HCT116 (cell line): ENCODE results near the gene PITRM1. TPM values are rescaled to one million over a fixed set of nuclear protein-coding genes. Genes with fewer than 3 reads are reported as not detected.

Source experiments
- ATAC-seq: fragments of 200-7000 bp; cut with Tn5 transposase; 2 replicates; pipeline ENCODE4 v1.9.1; 2020; ENCODE audit warnings: mild to moderate bottlenecking, moderate library complexity
- BruUV-seq: library from RNA; stranded (reverse); fragments of 400-500 nt; replicated peaks from 2 replicates; lab custom pipeline; 2021; lab: Mats Ljungman, UMichigan
- CTCF ChIA-PET: fragments of 300-600 bp; sonication (Branson Sonifier 250); formaldehyde crosslinking; loops from one replicate; lab custom pipeline; 2021; ENCODE audit warnings: antibody characterized with exemption; lab: Charles Lee
- POLR2A ChIA-PET: fragments of 300-600, 350-600 bp; sonication (Branson Sonifier 250); formaldehyde crosslinking; loops from one replicate; lab custom pipeline; 2021; ENCODE audit warnings: antibody characterized with exemption; lab: Charles Lee
- RAD21 ChIA-PET, 2 experiments: fragments of 300-600 bp; sonication (Branson Sonifier 250); formaldehyde crosslinking; loops; one replicate each; lab custom pipeline; 2023; ENCODE audit warnings: low total read pairs in 2 of 2; ENCODE audit not compliant: uncharacterized antibody in 2 of 2, unreplicated experiment in 2 of 2, low non-redundant PET in 1 of 2; lab: Charles Lee
- DNase-seq: peaks from one replicate; pipeline ENCODE4 v3.0.0-alpha.2; 2010; ENCODE audit warnings: low read depth, low spot score
- H2AFZ ChIP-seq: fragments of 200-600 bp; shearing (Covaris generic), sonication (generic); 2 replicates; pipeline ENCODE4 v1.6.1; 2017; ENCODE audit warnings: low read depth, mixed run types, mixed read lengths, antibody characterized with exemption, low read length; ENCODE audit not compliant: poor library complexity, severe bottlenecking
- H3K27ac ChIP-seq: 2 replicates; pipeline ENCODE4 v1.5.1; 2012; ENCODE audit warnings: low read depth, low read length
- H3K27me3 ChIP-seq: fragments of 200-600 bp; sonication (generic); 2 replicates; pipeline ENCODE4 v1.6.1; 2016; ENCODE audit warnings: mixed run types, low read length, mixed read lengths; ENCODE audit not compliant: insufficient read depth
- H3K36me3 ChIP-seq, 2 experiments: fragments of 200-500 bp in 1 of 2; fragments of 200-600 bp in 1 of 2; sonication (Bioruptor generic) in 1 of 2; sonication (generic) in 1 of 2; 2 replicates each; pipeline versions ENCODE4 v1.5.1 to v1.6.1; 2014 to 2016; ENCODE audit warnings: low read length in 2 of 2, inconsistent platforms in 1 of 2, mixed read lengths in 1 of 2, mixed run types in 1 of 2; ENCODE audit not compliant: insufficient read depth in 2 of 2, control insufficient read depth in 1 of 2
- H3K4me1 ChIP-seq, 2 experiments: fragments of 200-600 bp in 1 of 2; sonication (generic) in 1 of 2; 2 replicates each; pipeline versions ENCODE4 v1.5.1 to v1.6.1; 2012 to 2017; ENCODE audit warnings: low read length in 2 of 2, inconsistent platforms in 1 of 2, mild to moderate bottlenecking in 1 of 2, mixed read lengths in 1 of 2, mixed run types in 1 of 2, moderate library complexity in 1 of 2; ENCODE audit not compliant: insufficient read depth in 2 of 2, control insufficient read depth in 1 of 2
- H3K4me2 ChIP-seq: fragments of 200-600 bp; sonication (generic); 2 replicates; pipeline ENCODE4 v1.6.1; 2017; ENCODE audit warnings: mixed run types, low read length, mixed read lengths
- H3K4me3 ChIP-seq, 2 experiments: fragments of 200-600 bp in 1 of 2; sonication (generic) in 1 of 2; replicated peaks in 1 of 2; 2 replicates each; pipeline ENCODE4 v1.5.1; 2011 to 2016; ENCODE audit warnings: low read length in 2 of 2, control low read depth in 1 of 2, low read depth in 1 of 2, mild to moderate bottlenecking in 1 of 2, mixed read lengths in 1 of 2, mixed run types in 1 of 2
- H3K79me2 ChIP-seq: fragments of 200-600 bp; sonication (generic); 2 replicates; pipeline ENCODE4 v1.6.1; 2017; ENCODE audit warnings: mild to moderate bottlenecking, mixed run types, low read length, moderate library complexity, mixed read lengths; ENCODE audit not compliant: insufficient read depth
- H3K9ac ChIP-seq: fragments of 200-600 bp; sonication (generic); 2 replicates; pipeline ENCODE4 v1.6.1; 2016; ENCODE audit warnings: low read length, mixed read lengths
- H3K9me2 ChIP-seq: fragments of 200-600 bp; sonication (generic), shearing (Covaris generic); 2 replicates; pipeline ENCODE4 v1.6.1; 2017; ENCODE audit warnings: mixed run types, mild to moderate bottlenecking, moderate library complexity; ENCODE audit not compliant: insufficient read depth
- H3K9me3 ChIP-seq, 2 experiments: fragments of 200-500 bp in 1 of 2; fragments of 200-600 bp in 1 of 2; sonication (Bioruptor generic) in 1 of 2; sonication (generic) in 1 of 2; 2 replicates each; pipeline ENCODE4 v1.6.1; 2014 to 2017; ENCODE audit warnings: low read length in 2 of 2, mixed read lengths in 2 of 2, inconsistent platforms in 1 of 2, low read depth in 1 of 2, mild to moderate bottlenecking in 1 of 2, mixed run types in 1 of 2, moderate library complexity in 1 of 2; ENCODE audit not compliant: control insufficient read depth in 1 of 2, insufficient read depth in 1 of 2
- H4K20me1 ChIP-seq: fragments of 200-600 bp; sonication (generic), shearing (Covaris generic); 2 replicates; pipeline ENCODE4 v1.6.1; 2017; ENCODE audit warnings: mixed run types, mild to moderate bottlenecking, moderate library complexity; ENCODE audit not compliant: insufficient read depth
- CBX3 ChIP-seq: IDR thresholded peaks from 2 replicates; pipeline ENCODE4 v1.6.1; 2012; ENCODE audit warnings: low read depth
- CEBPB ChIP-seq: IDR thresholded peaks from 2 replicates; pipeline ENCODE4 v1.6.1; 2012; ENCODE audit warnings: low read depth
- EGR1 ChIP-seq: IDR thresholded peaks from 2 replicates; pipeline ENCODE4 v1.6.1; 2012; ENCODE audit warnings: low read depth
- ELF1 ChIP-seq: IDR thresholded peaks from 2 replicates; pipeline ENCODE4 v1.6.1; 2012; ENCODE audit warnings: low read depth, borderline replicate concordance
- EZH2 ChIP-seq: fragments of 200-600 bp; sonication (generic); IDR thresholded peaks from 2 replicates; pipeline ENCODE4 v1.6.1; 2017; ENCODE audit warnings: antibody characterized with exemption, mixed run types
- EZH2phosphoT487 ChIP-seq: fragments of 200-600 bp; IDR thresholded peaks from 2 replicates; pipeline ENCODE4 v1.6.1; 2018; ENCODE audit warnings: antibody characterized with exemption, borderline replicate concordance
- FOSL1 ChIP-seq: IDR thresholded peaks from 2 replicates; pipeline ENCODE4 v1.6.1; 2012; ENCODE audit warnings: low read depth
- JUND ChIP-seq: IDR thresholded peaks from 2 replicates; pipeline ENCODE4 v1.6.1; 2012
- POLR2AphosphoS5 ChIP-seq: IDR thresholded peaks from 2 replicates; pipeline ENCODE4 v1.6.1; 2011; ENCODE audit warnings: mild to moderate bottlenecking, low read depth, low read length, moderate library complexity
- RAD21 ChIP-seq: IDR thresholded peaks from 2 replicates; pipeline ENCODE4 v1.6.1; 2012; ENCODE audit warnings: low read depth, mild to moderate bottlenecking
- SIN3A ChIP-seq: IDR thresholded peaks from 2 replicates; pipeline ENCODE4 v1.6.1; 2012; ENCODE audit warnings: low read depth
- SP1 ChIP-seq: IDR thresholded peaks from 2 replicates; pipeline ENCODE4 v1.6.1; 2012; ENCODE audit warnings: low read depth
- SRF ChIP-seq: IDR thresholded peaks from 2 replicates; pipeline ENCODE4 v1.6.1; 2012; ENCODE audit warnings: low read depth
- TCF7L2 ChIP-seq: IDR thresholded peaks from 2 replicates; pipeline ENCODE4 v1.7.0; 2011; ENCODE audit warnings: borderline replicate concordance, inconsistent platforms; ENCODE audit not compliant: insufficient read depth, insufficient read length; ENCODE audit errors: extremely low read depth
- YY1 ChIP-seq: IDR thresholded peaks from 2 replicates; pipeline ENCODE4 v1.6.1; 2011; ENCODE audit warnings: low read length, low read depth, moderate library complexity, mild to moderate bottlenecking; ENCODE audit not compliant: insufficient replicate concordance; ENCODE audit errors: extremely low read depth
- ZNF274 ChIP-seq: fragments of 200-500 bp; sonication (Bioruptor generic); IDR thresholded peaks from 2 replicates; pipeline ENCODE4 v1.6.1; 2014; ENCODE audit warnings: mild to moderate bottlenecking, low read depth, low read length, inconsistent platforms
- intact Hi-C: fragments of 100-400 bp; cut with micrococcal nuclease; formaldehyde crosslinking; loops from 2 replicates; pipeline ENCODE4 v1.10.0; 2022
- total RNA-seq: library from RNA; stranded (reverse); gene quantifications from one replicate; pipeline ENCODE4 v1.2.1, GENCODE V29; 2021; ENCODE audit not compliant: unreplicated experiment
- TF ChIP-seq, protein P1 (sequence below): IDR thresholded peaks from 2 replicates; pipeline ENCODE4 v1.6.1; 2012
- TF ChIP-seq, protein P2 (sequence below): IDR thresholded peaks from 2 replicates; pipeline ENCODE4 v1.6.1; 2012
- TF ChIP-seq, protein P3 (sequence below): IDR thresholded peaks from 2 replicates; pipeline ENCODE4 v1.6.1; 2012; ENCODE audit warnings: low read depth

The PITRM1 gene
- total RNA-seq, 1 experiment from 2014 or later: 59.5 TPM

DNA sequence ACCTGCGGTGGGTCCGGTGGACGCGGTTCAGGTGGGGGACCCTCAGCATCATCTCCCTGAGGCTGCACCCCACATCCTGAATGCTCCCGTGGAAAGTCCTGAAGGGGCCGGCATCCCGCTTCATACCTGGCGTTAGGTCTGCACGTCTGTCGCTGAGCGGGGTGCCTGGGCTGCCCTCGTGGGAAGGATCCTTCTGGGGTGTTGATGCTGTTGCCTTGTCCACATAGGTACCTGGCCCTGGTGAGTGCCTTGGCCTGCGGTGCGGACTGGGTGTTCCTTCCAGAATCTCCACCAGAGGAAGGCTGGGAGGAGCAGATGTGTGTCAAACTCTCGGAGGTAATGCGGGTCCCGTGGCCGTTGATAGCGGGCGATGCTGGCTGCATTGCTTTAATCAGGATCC is 67.4 kb downstream of the PITRM1 start:
- H3K4me1 ChIP-seq: no peaks in the 10 kb centered on the region
- TF ChIP-seq YY1: no peak
- TF ChIP-seq CBX3: no peak
- TF ChIP-seq CEBPB: no peak
- TF ChIP-seq SIN3A: no peak
- TF ChIP-seq, protein P1, sequence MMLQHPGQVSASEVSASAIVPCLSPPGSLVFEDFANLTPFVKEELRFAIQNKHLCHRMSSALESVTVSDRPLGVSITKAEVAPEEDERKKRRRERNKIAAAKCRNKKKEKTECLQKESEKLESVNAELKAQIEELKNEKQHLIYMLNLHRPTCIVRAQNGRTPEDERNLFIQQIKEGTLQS: no peak
- TF ChIP-seq EZH2phosphoT487: no peak
- no peak for TF ChIP-seq ZNF274
- TF ChIP-seq FOSL1: no peak
- no peak for TF ChIP-seq POLR2AphosphoS5
- TF ChIP-seq, protein P2, sequence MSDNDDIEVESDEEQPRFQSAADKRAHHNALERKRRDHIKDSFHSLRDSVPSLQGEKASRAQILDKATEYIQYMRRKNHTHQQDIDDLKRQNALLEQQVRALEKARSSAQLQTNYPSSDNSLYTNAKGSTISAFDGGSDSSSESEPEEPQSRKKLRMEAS: no peak
- POLR2A ChIA-PET: no interaction called here
- no peak overlapping the region for H3K4me2 ChIP-seq
- BruUV-seq: no TSS peak
- CTCF ChIA-PET: no interaction called here
- H3K9me3 ChIP-seq: no peaks in the 10 kb centered on the region
- no peak for DNase-seq
- intact Hi-C loops: no loop called here
- no peak overlapping the region for H3K27ac ChIP-seq
- no peak for ATAC-seq
- H3K9ac ChIP-seq: no peak overlapping the region
- peaks cover 57% of the 10 kb centered on the region for H3K79me2 ChIP-seq
- RAD21 ChIA-PET: no interaction called here
- H3K36me3 ChIP-seq: peaks cover 58 to 74% of the 10 kb centered on the region in 2 experiments
- H3K4me3 ChIP-seq: no peak overlapping the region
- no peaks in the 10 kb centered on the region for H4K20me1 ChIP-seq
- no peak overlapping the region for H2AFZ ChIP-seq
- no peaks in the 10 kb centered on the region for H3K27me3 ChIP-seq
- H3K9me2 ChIP-seq: no peaks in the 10 kb centered on the region

DNA sequence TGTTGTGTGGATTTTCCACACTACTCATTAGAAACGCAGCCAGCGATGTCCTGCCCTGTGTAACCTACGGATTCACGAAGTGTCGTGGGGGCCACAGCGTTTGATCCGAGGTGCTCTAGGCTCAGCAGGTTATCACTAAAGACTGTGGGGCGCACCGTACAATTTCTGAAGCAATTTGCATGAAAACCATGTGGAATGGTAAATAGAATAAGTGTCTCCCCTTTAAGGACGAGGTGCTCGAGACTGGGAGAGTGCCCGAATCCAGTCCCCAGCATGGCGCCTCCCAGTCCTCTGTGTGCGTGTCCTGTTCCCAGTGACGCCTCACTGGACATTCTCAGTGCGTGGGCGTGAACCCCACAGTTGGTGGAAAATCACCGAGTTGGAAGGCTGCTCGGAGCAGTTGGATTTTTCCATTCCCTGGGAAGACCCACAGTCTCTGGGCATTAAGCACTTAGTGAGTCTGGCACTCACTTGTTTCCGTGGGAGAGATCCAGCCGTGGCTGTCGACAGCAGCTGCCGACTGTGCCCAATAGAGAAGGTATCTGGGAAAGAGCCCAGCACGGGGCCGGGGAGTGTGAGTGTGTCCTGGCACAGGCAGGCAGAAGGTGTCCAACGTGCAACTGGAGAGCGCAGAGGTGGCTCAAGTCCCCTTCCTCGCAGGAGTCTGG is 68.2 kb downstream of the PITRM1 start:
- Histone ChIP-seq H3K9me3 (no peaks in the 10 kb centered on the region), H3K27me3 (no peaks in the 10 kb centered on the region), H4K20me1 (no peaks in the 10 kb centered on the region), H3K9me2 (no peaks in the 10 kb centered on the region), H2AFZ (no peak overlapping the region), H3K4me2 (no peak overlapping the region), H3K4me1 (no peaks in the 10 kb centered on the region), H3K79me2 (peaks cover 65% of the 10 kb centered on the region), H3K36me3 (peaks cover 60 to 80% of the 10 kb centered on the region in 2 experiments), H3K27ac (no peak overlapping the region), H3K9ac (no peak overlapping the region), H3K4me3 (no peak overlapping the region)
- POLR2A ChIA-PET: no interaction called here
- intact Hi-C loops: no loop called here
- ATAC-seq (no peak), DNase-seq (no peak)
- RAD21 ChIA-PET: no interaction called here
- BruUV-seq: no TSS peak
- CTCF ChIA-PET: no interaction called here
- TF ChIP-seq JUND (no peak), RAD21 (no peak), CBX3 (no peak), ELF1 (no peak), SRF (no peak), EGR1 (no peak), EZH2 (no peak), YY1 (no peak), SP1 (no peak), CEBPB (no peak), TCF7L2 (no peak)
- TF ChIP-seq, protein P3, sequence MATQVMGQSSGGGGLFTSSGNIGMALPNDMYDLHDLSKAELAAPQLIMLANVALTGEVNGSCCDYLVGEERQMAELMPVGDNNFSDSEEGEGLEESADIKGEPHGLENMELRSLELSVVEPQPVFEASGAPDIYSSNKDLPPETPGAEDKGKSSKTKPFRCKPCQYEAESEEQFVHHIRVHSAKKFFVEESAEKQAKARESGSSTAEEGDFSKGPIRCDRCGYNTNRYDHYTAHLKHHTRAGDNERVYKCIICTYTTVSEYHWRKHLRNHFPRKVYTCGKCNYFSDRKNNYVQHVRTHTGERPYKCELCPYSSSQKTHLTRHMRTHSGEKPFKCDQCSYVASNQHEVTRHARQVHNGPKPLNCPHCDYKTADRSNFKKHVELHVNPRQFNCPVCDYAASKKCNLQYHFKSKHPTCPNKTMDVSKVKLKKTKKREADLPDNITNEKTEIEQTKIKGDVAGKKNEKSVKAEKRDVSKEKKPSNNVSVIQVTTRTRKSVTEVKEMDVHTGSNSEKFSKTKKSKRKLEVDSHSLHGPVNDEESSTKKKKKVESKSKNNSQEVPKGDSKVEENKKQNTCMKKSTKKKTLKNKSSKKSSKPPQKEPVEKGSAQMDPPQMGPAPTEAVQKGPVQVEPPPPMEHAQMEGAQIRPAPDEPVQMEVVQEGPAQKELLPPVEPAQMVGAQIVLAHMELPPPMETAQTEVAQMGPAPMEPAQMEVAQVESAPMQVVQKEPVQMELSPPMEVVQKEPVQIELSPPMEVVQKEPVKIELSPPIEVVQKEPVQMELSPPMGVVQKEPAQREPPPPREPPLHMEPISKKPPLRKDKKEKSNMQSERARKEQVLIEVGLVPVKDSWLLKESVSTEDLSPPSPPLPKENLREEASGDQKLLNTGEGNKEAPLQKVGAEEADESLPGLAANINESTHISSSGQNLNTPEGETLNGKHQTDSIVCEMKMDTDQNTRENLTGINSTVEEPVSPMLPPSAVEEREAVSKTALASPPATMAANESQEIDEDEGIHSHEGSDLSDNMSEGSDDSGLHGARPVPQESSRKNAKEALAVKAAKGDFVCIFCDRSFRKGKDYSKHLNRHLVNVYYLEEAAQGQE: no peak
- TF ChIP-seq, protein P1: no peak
